GM12801 (cell line): ENCODE measurements around the gene COBLL1.

Source experiments
- CTCF ChIP-seq: IDR thresholded peaks from one replicate; pipeline ENCODE4 v1.5.1; 2011; ENCODE audit warnings: control low read depth; ENCODE audit not compliant: insufficient read length; ENCODE audit errors: extremely low read depth

The COBLL1 gene

GRCh38 chr2:164823126-164823525, 18.5 kb downstream of the COBLL1 start:
- TF ChIP-seq CTCF: no peak

- no peak for TF ChIP-seq CTCF
Observed at GRCh38 chr2:164821338-164821737, 20.3 kb downstream of the COBLL1 start.

- no peak for TF ChIP-seq CTCF
Observed at GRCh38 chr2:164818149-164819136, 23.2 kb downstream of the COBLL1 start.

- no peak for TF ChIP-seq CTCF
Observed at GRCh38 chr2:164816900-164817299, 24.7 kb downstream of the COBLL1 start.

- TF ChIP-seq CTCF: no peak
Observed at GRCh38 chr2:164816046-164816445, 25.6 kb downstream of the COBLL1 start.

- no peak for TF ChIP-seq CTCF
Observed at GRCh38 chr2:164815071-164815793, 26.4 kb downstream of the COBLL1 start.

- TF ChIP-seq CTCF: no peak
Observed at GRCh38 chr2:164813535-164813934, 28.1 kb downstream of the COBLL1 start.
